ENCODE results near the gene ELF4. TPM values are rescaled to one million over a fixed set of nuclear protein-coding genes. Genes with fewer than 3 reads are reported as not detected.

ELF4 gene
- total RNA-seq, 1 experiment from 2014 or later = 19.2 TPM

DNA sequence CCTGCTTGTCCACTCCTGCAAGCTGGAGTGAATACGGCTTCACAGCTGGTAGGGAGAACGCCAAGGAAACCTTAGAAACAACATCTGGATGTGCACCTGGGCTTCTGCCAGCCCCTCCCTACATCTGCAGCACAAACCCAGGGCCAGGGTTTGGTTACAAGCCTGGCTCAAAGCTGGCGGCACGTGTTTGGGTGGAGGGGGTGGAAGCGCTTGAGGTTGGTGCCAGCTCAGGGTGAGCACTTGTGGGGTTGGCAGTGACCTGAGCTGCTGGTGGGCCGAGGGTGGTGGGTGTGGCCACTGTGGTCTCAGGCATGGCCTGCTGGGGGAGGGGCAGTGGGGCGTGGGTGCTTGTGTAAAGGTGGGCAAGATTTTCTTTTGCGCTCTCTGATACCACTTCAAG lies 15.6 kb downstream of the ELF4 start:
- RAD21 ChIA-PET (ENCODE audit: low non-redundant PET in 1 of 2, low total read pairs in 2 of 2, uncharacterized antibody in 2 of 2, unreplicated experiment in 2 of 2) = no interaction called here
- POLR2A ChIA-PET = no interaction called here
- no TSS peak for BruUV-seq (replicated peaks)
- H3K4me3 ChIP-seq (replicated peaks in 1 of 2; ENCODE audit: low read depth in 1 of 2, low read length in 2 of 2) = no peak overlapping the region
- no peaks in the 10 kb centered on the region for H3K9me3 ChIP-seq (ENCODE audit: control insufficient read depth in 1 of 2, insufficient read depth in 1 of 2, low read depth in 1 of 2, low read length in 2 of 2)
- DNase-seq (ENCODE audit: low read depth, low spot score) = no peak
- intact Hi-C loops (cut with micrococcal nuclease) = no loop called here
- no peak overlapping the region for H3K27ac ChIP-seq (ENCODE audit: low read depth, low read length)
- H3K4me1 ChIP-seq (ENCODE audit: control insufficient read depth in 1 of 2, insufficient read depth in 2 of 2, low read length in 2 of 2) = peaks cover 0 to 24% of the 10 kb centered on the region in 2 experiments; a peak in 1 of 4 replicates
- TF ChIP-seq ELF1 (IDR thresholded peaks at IDR 0.05; ENCODE audit: borderline replicate concordance, low read depth) = no peak
- TF ChIP-seq JUND (IDR thresholded peaks at IDR 0.05) = no peak
- TF ChIP-seq, protein P1, sequence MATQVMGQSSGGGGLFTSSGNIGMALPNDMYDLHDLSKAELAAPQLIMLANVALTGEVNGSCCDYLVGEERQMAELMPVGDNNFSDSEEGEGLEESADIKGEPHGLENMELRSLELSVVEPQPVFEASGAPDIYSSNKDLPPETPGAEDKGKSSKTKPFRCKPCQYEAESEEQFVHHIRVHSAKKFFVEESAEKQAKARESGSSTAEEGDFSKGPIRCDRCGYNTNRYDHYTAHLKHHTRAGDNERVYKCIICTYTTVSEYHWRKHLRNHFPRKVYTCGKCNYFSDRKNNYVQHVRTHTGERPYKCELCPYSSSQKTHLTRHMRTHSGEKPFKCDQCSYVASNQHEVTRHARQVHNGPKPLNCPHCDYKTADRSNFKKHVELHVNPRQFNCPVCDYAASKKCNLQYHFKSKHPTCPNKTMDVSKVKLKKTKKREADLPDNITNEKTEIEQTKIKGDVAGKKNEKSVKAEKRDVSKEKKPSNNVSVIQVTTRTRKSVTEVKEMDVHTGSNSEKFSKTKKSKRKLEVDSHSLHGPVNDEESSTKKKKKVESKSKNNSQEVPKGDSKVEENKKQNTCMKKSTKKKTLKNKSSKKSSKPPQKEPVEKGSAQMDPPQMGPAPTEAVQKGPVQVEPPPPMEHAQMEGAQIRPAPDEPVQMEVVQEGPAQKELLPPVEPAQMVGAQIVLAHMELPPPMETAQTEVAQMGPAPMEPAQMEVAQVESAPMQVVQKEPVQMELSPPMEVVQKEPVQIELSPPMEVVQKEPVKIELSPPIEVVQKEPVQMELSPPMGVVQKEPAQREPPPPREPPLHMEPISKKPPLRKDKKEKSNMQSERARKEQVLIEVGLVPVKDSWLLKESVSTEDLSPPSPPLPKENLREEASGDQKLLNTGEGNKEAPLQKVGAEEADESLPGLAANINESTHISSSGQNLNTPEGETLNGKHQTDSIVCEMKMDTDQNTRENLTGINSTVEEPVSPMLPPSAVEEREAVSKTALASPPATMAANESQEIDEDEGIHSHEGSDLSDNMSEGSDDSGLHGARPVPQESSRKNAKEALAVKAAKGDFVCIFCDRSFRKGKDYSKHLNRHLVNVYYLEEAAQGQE (IDR thresholded peaks at IDR 0.05; ENCODE audit: low read depth) = no peak
- TF ChIP-seq, protein P2, sequence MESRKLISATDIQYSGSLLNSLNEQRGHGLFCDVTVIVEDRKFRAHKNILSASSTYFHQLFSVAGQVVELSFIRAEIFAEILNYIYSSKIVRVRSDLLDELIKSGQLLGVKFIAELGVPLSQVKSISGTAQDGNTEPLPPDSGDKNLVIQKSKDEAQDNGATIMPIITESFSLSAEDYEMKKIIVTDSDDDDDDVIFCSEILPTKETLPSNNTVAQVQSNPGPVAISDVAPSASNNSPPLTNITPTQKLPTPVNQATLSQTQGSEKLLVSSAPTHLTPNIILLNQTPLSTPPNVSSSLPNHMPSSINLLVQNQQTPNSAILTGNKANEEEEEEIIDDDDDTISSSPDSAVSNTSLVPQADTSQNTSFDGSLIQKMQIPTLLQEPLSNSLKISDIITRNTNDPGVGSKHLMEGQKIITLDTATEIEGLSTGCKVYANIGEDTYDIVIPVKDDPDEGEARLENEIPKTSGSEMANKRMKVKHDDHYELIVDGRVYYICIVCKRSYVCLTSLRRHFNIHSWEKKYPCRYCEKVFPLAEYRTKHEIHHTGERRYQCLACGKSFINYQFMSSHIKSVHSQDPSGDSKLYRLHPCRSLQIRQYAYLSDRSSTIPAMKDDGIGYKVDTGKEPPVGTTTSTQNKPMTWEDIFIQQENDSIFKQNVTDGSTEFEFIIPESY (IDR thresholded peaks at IDR 0.05; ENCODE audit: extremely low read depth, insufficient replicate concordance, low read length) = no peak
- TF ChIP-seq EGR1 (IDR thresholded peaks at IDR 0.05; ENCODE audit: low read depth) = no peak
- TF ChIP-seq CEBPB (IDR thresholded peaks at IDR 0.05; ENCODE audit: low read depth) = no peak
- TF ChIP-seq TCF7L2 (IDR thresholded peaks at IDR 0.05; ENCODE audit: borderline replicate concordance, extremely low read depth, insufficient read depth, insufficient read length) = no peak
- TF ChIP-seq, protein P3, sequence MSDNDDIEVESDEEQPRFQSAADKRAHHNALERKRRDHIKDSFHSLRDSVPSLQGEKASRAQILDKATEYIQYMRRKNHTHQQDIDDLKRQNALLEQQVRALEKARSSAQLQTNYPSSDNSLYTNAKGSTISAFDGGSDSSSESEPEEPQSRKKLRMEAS (IDR thresholded peaks at IDR 0.05) = no peak
- TF ChIP-seq EZH2 (IDR thresholded peaks at IDR 0.05) = no peak
- TF ChIP-seq, protein P4, sequence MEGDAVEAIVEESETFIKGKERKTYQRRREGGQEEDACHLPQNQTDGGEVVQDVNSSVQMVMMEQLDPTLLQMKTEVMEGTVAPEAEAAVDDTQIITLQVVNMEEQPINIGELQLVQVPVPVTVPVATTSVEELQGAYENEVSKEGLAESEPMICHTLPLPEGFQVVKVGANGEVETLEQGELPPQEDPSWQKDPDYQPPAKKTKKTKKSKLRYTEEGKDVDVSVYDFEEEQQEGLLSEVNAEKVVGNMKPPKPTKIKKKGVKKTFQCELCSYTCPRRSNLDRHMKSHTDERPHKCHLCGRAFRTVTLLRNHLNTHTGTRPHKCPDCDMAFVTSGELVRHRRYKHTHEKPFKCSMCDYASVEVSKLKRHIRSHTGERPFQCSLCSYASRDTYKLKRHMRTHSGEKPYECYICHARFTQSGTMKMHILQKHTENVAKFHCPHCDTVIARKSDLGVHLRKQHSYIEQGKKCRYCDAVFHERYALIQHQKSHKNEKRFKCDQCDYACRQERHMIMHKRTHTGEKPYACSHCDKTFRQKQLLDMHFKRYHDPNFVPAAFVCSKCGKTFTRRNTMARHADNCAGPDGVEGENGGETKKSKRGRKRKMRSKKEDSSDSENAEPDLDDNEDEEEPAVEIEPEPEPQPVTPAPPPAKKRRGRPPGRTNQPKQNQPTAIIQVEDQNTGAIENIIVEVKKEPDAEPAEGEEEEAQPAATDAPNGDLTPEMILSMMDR (IDR thresholded peaks at IDR 0.05 in 2 of 3, conservative IDR thresholded peaks at IDR 0.05 in 1 of 3; ENCODE audit: borderline replicate concordance in 1 of 3, insufficient read depth in 1 of 3, low read depth in 2 of 3, low read length in 2 of 3) = no peak
- TF ChIP-seq, protein P5, sequence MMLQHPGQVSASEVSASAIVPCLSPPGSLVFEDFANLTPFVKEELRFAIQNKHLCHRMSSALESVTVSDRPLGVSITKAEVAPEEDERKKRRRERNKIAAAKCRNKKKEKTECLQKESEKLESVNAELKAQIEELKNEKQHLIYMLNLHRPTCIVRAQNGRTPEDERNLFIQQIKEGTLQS (IDR thresholded peaks at IDR 0.05) = no peak
- TF ChIP-seq SIN3A (IDR thresholded peaks at IDR 0.05; ENCODE audit: low read depth) = no peak
- TF ChIP-seq FOSL1 (IDR thresholded peaks at IDR 0.05; ENCODE audit: low read depth) = no peak
- TF ChIP-seq ZNF274 (IDR thresholded peaks at IDR 0.05; ENCODE audit: low read depth, low read length) = no peak
- peaks cover 10% of the 10 kb centered on the region for H3K79me2 ChIP-seq (ENCODE audit: insufficient read depth, low read length)
- H3K4me2 ChIP-seq (ENCODE audit: low read length) = no peak overlapping the region
- no peaks in the 10 kb centered on the region for H3K9me2 ChIP-seq (ENCODE audit: insufficient read depth)
- H2AFZ ChIP-seq (ENCODE audit: low read depth, low read length, poor library complexity, severe bottlenecking) = no peak overlapping the region
- ATAC-seq = no peak
- H3K9ac ChIP-seq (ENCODE audit: low read length) = no peak overlapping the region
- H4K20me1 ChIP-seq (ENCODE audit: insufficient read depth) = no peaks in the 10 kb centered on the region
- no peaks in the 10 kb centered on the region for H3K36me3 ChIP-seq (ENCODE audit: control insufficient read depth in 1 of 2, insufficient read depth in 2 of 2, low read length in 2 of 2)
- CTCF ChIA-PET = no interaction called here
- H3K27me3 ChIP-seq (ENCODE audit: insufficient read depth, low read length) = no peaks in the 10 kb centered on the region
